Measurements from ENCODE around the gene WWOX.

DNA sequence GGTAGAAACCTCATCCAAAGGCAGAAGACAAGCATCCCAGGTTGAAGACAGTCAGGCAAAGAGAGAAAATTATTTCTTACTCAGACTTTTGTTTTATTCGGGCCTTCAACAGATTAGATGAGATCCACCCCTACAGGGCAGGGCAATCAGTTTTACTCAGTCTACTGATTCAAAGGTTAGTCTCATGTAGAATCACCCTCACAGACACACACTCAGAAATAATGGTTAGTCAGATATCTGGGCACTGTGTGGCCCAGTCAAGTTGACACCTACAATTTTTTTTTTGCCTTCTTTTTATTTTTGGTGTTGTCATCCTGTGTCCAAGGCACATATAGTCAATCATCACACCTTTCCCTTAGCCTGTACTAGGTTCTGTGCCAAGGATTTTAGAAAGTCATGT lies 729.8 kb downstream of the WWOX start:
- TF ChIP-seq ZNF274 (IDR thresholded peaks at IDR 0.05; ENCODE audit: low read depth, low read length) = no peak
- TF ChIP-seq YY1 (IDR thresholded peaks at IDR 0.05; ENCODE audit: insufficient read depth, insufficient read length) = no peak

Data from NT2/D1 (cell line).